GF-D8 (cell line): ENCODE results near the gene SYT2.
"Not testable (repeated sequence)": the region's sequence is repeated elsewhere in the genome, so short reads cannot be mapped to it uniquely, and the experiment has no call there.

Experiments used
- DNase-seq: peaks from one replicate; lab custom pipeline; 2025; lab: John Stamatoyannopoulos, UW

The SYT2 gene

GRCh38 chr1:202590975-202591411 lies 119.3 kb downstream of the SYT2 start:
- no peak for DNase-seq

- no peak for DNase-seq
Observed at GRCh38 chr1:202590126-202590525, 120.1 kb downstream of the SYT2 start.

- no peak for DNase-seq
Observed at GRCh38 chr1:202589190-202589930, 120.9 kb downstream of the SYT2 start.

GRCh38 chr1:202588503-202589189 lies 121.6 kb downstream of the SYT2 start:
- DNase-seq, result no peak

- DNase-seq, result no peak
Observed at GRCh38 chr1:202587859-202588485, 122.3 kb downstream of the SYT2 start.

- DNase-seq, result no peak
Observed at GRCh38 chr1:202586871-202587270, 123.4 kb downstream of the SYT2 start.

- DNase-seq, result no peak
Observed at GRCh38 chr1:202586018-202586821, 124.0 kb downstream of the SYT2 start.

GRCh38 chr1:202585590-202585933 lies 124.7 kb downstream of the SYT2 start:
- DNase-seq, result no peak

GRCh38 chr1:202584707-202585589 lies 125.3 kb downstream of the SYT2 start:
- DNase-seq, result no peak

GRCh38 chr1:202582350-202582749 lies 127.9 kb downstream of the SYT2 start:
- DNase-seq, result not testable (repeated sequence)

- DNase-seq, result no peak
Observed at GRCh38 chr1:202580619-202581018, 129.6 kb downstream of the SYT2 start.

GRCh38 chr1:202579806-202580205 lies 130.4 kb downstream of the SYT2 start:
- no peak for DNase-seq

GRCh38 chr1:202578565-202578964 lies 131.7 kb downstream of the SYT2 start:
- no peak for DNase-seq

- no peak for DNase-seq
Observed at GRCh38 chr1:202578001-202578504, 132.2 kb downstream of the SYT2 start.

GRCh38 chr1:202577381-202577780 lies 132.9 kb downstream of the SYT2 start:
- DNase-seq, result no peak

GRCh38 chr1:202576816-202577215 lies 133.4 kb downstream of the SYT2 start:
- DNase-seq, result peak; percentile 30

GRCh38 chr1:202575918-202576653 lies 134.2 kb downstream of the SYT2 start:
- DNase-seq, result no peak

GRCh38 chr1:202572867-202573266 lies 137.4 kb downstream of the SYT2 start:
- DNase-seq, result no peak

GRCh38 chr1:202571719-202572339 lies 138.4 kb downstream of the SYT2 start:
- DNase-seq, result no peak
